GF-D8 (cell line): Measurements from ENCODE around the gene PCDHGA5.
"Not testable (repeated sequence)": the region's sequence is repeated elsewhere in the genome, so short reads cannot be mapped to it uniquely, and the experiment has no call there.

Experiments
- DNase-seq: peaks from one replicate; lab custom pipeline; 2025; lab: John Stamatoyannopoulos, UW

The PCDHGA5 gene

GRCh38 chr5:141414548-141415274, 50.7 kb downstream of the PCDHGA5 start:
- DNase-seq = not testable (repeated sequence)

GRCh38 chr5:141415275-141415618, 51.3 kb downstream of the PCDHGA5 start:
- DNase-seq = not testable (repeated sequence)
